GM12874 (cell line): Measurements from ENCODE around the gene CDK5RAP3.

Experiments used
- TF ChIP-seq, protein P1 (sequence below): IDR thresholded peaks from 2 replicates; pipeline ENCODE4 v1.5.1; 2011; ENCODE audit warnings: low read depth, mild to moderate bottlenecking, control low read depth, low read length, moderate library complexity; ENCODE audit not compliant: insufficient read depth

Gene CDK5RAP3

GRCh38 chr17:47950448-47950847 is 20.5 kb upstream of the CDK5RAP3 start:
- TF ChIP-seq, protein P1, sequence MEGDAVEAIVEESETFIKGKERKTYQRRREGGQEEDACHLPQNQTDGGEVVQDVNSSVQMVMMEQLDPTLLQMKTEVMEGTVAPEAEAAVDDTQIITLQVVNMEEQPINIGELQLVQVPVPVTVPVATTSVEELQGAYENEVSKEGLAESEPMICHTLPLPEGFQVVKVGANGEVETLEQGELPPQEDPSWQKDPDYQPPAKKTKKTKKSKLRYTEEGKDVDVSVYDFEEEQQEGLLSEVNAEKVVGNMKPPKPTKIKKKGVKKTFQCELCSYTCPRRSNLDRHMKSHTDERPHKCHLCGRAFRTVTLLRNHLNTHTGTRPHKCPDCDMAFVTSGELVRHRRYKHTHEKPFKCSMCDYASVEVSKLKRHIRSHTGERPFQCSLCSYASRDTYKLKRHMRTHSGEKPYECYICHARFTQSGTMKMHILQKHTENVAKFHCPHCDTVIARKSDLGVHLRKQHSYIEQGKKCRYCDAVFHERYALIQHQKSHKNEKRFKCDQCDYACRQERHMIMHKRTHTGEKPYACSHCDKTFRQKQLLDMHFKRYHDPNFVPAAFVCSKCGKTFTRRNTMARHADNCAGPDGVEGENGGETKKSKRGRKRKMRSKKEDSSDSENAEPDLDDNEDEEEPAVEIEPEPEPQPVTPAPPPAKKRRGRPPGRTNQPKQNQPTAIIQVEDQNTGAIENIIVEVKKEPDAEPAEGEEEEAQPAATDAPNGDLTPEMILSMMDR, result no peak

DNA sequence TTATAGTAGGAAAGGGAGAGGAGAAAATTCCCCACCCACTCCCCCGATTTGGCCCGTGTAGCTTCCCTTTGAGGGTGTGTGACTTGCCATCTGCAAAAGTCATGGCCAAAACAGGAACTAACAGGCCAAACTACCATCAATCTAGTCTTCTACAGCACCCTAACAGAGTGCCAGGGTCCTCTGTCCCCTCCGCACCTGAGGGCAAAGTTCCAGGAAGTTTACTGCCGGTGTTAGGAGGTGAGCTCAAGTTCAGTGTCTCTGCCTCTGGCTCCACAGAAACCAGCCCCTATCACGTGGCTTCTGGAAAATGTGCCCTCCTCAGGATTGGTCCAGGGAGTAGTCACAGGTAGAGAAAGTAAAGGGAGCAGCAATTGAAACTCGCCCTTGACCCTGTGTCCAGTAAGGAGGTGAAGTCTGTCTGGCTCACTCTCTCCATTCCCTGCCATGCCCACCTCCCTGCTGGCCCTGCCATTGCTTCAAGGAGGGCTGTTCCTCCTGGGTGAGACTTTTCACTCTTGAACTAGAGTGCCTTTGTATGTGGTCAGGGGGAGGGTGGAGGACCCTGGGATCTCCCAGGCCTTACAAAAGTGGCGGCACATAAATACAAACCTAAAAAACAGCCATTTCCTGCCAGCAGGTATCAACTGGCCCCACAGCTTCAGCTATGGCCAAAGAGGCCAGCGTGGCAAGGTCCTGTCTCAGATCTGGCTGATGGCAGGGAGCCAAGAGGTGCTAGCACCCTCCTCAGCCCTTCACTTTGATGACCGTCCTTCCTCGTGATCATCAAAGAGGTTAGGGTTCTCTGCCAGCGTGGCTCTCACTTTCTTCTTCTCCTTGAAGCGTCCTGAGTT is 18.5 kb upstream of the CDK5RAP3 start:
- TF ChIP-seq, protein P1, result no peak

GRCh38 chr17:47953909-47954308 is 17.0 kb upstream of the CDK5RAP3 start:
- TF ChIP-seq, protein P1, result no peak

DNA sequence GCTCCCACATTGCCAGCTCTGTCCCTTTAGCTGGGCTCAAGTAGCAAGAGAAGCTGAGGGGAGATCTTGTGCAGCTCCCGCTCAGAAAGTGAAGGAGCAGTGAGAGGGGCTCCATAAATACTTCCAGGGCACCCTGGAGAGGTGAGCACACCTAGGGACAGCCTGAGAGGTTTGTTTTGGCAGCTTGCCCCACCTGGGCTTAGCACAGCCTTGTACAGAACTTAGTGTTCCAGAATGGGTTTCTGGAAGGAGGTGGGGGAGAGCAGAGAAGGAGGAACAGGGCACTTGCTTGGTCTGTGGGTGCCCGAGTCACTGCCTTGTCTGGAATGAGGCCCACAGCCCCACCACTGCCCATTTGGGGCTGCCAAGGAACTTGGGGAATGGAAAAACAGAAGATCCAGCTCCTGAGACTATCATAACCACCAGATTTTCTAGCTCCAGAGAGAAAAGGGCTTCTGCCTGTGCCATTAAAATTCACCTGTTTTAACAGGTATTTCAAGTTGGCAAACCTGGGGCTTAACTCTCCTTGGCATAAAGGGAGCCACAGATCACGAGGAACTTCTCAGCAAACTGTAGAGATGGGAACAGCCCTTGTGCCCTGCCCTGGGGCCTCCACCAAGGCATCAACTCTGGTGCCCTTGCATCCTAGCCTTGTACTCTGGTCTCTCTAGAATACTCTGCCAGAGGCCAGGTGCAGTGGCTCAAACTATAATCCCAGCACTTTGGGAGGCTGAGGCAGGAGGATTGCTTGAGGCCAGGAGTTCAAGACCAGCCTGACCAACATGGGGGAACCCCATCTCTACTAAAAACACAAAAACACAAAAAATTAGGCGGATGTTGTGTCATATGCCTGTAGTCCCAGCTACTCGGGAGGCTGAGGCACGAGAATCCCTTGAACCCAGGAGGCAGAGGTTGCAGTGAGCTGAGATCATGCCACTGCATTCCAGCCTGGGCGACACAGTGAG is 15.1 kb upstream of the CDK5RAP3 start:
- TF ChIP-seq, protein P1, result no peak

DNA sequence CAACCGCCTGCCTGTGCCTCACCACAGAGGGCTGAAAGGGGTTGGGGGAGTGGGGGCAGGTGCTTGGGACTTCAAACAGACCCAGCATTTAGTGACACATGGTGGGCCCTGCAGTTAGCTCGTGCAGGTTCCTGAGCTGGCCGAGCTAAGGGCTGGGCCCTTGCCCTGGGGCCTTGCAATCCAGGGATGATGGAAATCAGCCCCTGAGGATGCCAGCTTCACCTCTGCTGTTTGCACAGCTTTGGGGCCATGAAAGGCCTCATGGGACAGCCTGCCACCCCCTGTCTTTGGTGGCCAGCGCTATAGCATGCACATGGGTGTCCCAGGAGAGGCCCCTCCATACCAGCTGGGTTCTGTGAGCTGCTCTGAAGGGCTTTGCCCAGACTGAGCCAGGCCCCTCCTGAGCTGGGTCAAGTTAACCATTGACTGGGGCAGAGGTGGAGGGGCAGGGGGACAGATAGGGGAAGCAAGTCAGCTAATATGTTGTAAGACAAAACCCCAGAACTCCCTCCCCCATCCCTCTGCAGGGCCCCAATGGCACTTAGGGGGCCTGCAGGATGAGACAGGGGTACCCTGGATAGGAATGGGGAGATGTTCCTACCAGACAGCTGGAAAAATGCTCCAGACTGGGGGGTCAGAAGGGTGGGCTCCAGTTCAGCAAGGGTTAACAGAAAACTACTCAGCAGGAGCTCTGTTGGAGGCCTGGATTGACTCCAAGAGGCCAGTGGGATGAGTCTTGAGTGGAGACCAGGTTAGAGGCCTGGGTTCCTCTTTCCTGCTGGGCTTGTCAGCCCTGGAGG is 13.9 kb upstream of the CDK5RAP3 start:
- TF ChIP-seq, protein P1, result no peak

- TF ChIP-seq, protein P1, result no peak
These were observed 13.1 kb upstream of the CDK5RAP3 start, which contains the start of gene PRR15L for GRCh38 chr17:47957591-47958490. TSS of gene PRR15L (minus strand) at chr17:47957883. CDS start at chr17:47953234, 4,649 bp downstream.
